GM23248 (cell line): ENCODE results near the gene DDC.

ENCODE experiments used
- EZH2 ChIP-seq: fragments of 200-600 bp; sonication (generic); IDR thresholded peaks from 2 replicates; pipeline ENCODE4 v1.6.1; 2018; ENCODE audit warnings: antibody characterized with exemption, mild to moderate bottlenecking; ENCODE audit not compliant: insufficient read depth, poor library complexity, severe bottlenecking
- EZH2phosphoT487 ChIP-seq: fragments of 200-600 bp; sonication (generic); IDR thresholded peaks from 2 replicates; pipeline ENCODE4 v1.6.1; 2018; ENCODE audit warnings: antibody characterized with exemption, moderate library complexity, mild to moderate bottlenecking, low read depth; ENCODE audit not compliant: insufficient read depth

DNA sequence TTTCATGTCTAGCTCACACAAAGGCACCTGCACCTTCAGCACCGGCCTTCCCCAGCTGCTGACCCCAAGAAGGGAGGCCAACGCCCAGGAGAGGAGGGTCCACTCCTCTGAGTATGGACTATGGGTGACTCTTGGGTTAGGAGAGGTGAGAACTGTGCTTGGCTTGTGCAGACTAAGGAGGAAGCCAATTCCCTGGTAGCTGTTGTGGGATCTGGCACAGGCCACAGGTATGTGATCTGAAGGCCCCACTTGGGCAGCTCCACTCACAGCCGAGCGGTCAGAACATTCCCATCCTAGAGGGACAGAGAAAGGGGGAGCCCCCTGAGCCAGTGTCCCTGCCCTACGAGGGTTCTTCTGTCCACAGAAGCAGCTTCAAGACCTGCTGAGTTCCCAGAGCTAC, 62.3 kb downstream of the DDC start:
- TF ChIP-seq EZH2phosphoT487 = no peak
- TF ChIP-seq EZH2 = no peak
